GF-D8 (cell line): ENCODE data around the gene SPOCK1.

Experiments used
- DNase-seq: peaks from one replicate; lab custom pipeline; 2025; lab: John Stamatoyannopoulos, UW

The SPOCK1 gene

GRCh38 chr5:137361280-137361679, 137.8 kb downstream of the SPOCK1 start:
- no peak for DNase-seq

DNA sequence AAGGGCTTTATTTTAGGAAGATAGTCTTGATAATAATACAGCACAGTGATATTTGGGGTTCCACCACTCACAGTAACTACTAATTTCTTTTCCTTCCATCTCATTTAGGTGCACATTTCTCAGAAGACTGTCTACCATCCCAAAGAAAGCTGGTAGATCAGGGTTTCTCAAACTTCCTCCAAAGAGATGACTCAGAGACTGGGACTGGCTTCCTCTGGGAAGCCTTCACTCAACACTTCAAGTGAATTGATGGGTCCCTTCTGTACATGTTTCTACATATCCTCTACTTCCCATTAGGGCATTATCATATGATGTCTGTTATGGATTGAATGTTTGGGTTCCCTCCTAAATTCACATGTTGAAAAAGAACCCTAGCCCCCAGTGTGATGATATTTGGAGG, 138.5 kb downstream of the SPOCK1 start:
- DNase-seq: no peak

DNA sequence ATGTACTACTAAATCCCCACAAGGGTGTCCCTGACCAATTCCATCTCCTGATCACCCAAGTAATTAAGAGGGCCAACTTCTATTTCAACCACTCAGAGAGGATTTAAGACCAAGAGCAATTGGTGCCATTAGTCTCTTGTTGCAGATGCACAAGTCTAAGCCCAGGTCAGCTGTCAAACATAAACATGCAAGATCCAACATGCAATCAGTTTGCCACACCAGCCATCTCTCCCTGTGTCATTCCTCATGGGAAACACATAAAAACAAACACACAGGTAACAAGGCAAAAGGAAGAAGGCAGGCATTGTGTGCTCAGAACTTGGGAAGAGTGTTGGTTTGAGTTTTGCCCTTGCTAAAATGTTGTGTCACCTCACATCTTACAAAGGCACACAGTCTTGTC, 139.2 kb downstream of the SPOCK1 start:
- DNase-seq: no peak

- no peak for DNase-seq
These were observed 141.7 kb downstream of the SPOCK1 start for GRCh38 chr5:137357436-137357835.

DNA sequence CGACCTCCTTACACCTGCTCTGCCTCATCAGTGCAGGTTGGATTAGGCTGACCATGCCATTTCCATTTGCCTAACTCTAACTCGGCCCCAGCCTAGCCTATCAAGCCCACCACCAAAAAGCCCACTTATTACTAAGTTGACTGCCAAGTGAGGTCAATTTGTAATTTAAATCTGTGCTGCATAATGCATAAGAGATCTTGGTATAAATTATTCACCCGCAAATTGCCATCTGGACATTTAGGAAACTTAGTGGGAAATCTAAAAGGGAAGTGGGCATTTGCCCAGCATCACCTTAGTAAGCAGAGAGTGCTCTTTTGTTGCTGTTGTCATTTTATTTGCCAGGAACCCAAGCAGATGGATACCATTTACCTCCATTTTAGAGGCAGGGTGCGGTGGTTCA, 143.0 kb downstream of the SPOCK1 start:
- no peak for DNase-seq

DNA sequence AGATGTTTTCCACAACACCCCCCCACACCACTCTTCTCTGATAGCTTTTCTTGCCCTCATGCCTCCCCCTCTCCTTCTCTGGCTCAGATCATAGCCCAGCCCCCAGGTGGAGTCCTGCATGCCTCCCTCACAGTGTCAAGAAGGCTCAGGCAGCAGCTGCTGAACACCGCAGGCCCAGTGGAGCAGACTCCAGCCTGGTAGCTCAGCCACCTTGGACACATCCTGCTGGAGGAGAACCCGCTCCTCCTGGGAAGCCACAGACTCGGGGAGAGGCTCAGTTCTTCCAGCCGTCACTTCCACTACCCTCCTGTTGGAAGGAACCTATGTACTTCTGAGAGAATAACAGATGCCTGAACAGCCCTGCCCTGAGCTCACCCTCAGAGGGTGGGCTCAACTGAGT, 143.4 kb downstream of the SPOCK1 start:
- no peak for DNase-seq

DNA sequence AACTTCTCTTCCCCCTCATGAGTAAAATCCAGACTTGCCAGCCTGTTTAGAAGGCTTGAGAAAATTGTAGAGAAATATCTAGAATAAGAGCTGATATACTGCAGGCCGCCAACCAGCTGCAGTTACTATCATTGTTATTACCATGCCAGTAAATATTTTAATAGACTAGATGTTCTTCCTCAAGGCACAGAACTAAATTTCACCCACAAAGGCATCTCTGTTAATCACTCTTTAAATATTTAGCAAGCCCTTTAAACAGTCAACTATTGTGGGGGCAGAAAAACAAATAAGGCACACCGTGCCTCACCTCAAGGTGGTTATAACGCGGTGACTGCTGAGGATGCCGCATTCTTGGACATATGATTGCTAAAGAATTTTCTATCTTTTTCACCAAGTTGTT, 147.0 kb downstream of the SPOCK1 start:
- no peak for DNase-seq

DNA sequence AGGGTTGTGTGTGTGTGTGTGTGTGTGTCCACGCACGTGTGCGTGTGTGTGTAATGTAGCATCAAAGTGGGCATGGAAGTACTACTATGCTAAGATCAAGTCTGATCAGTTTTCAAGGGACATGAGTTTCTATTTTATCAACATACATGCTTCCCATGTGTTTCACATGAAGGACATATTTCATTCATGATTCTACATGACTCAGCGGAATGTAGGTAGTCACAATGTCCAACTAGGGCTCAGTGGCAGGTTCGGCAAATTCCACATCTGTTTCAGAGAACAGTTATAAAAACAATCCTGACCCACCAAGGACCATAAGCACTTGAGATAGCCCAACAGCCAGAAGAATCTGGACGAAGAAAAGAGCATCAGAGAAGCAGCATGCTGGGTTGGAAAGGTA, 148.3 kb downstream of the SPOCK1 start:
- DNase-seq: no peak

DNA sequence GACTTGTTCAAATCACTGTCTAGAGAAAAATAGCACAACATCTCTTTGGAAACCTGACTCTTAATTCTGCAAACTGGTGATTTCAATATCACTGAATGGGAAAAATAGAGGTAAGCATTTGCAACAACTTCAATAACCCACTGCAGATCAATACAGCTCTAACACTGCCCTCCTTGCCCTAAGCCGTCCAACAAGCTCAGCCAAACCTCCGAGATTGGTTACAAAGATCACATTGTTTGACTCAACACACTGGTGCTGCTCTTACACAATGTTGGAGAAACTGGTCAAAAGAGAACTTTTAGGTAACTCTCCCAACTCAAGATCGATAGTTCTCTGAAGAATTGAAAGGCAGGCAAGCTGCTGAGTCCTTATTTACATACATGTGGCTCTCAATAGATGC, 150.4 kb downstream of the SPOCK1 start:
- DNase-seq: no peak

DNA sequence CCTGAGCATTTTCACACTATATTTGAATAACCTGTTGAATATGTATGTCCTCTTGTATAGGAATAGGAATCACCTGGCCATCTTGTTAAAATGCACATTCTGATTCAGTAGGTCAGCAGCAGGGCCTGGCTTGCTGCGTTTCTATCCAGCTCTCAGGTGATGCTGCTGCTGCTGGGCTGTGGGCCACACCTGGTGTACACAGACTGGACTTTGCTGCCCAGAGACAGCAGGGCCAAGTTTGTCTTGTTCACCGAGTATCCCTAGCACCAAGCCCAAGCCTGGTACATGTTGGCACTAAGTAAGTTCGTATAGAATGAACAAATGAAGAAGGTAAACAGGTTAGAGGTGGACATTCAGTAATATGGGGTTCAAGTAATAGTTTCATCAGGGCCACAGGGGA, 151.3 kb downstream of the SPOCK1 start:
- no peak for DNase-seq

GRCh38 chr5:137346281-137346680, 152.8 kb downstream of the SPOCK1 start:
- no peak for DNase-seq

- no peak for DNase-seq
These were observed 153.7 kb downstream of the SPOCK1 start for GRCh38 chr5:137345396-137345795.

GRCh38 chr5:137344723-137345322, 154.3 kb downstream of the SPOCK1 start:
- DNase-seq: no peak

GRCh38 chr5:137344021-137344420, 155.1 kb downstream of the SPOCK1 start:
- no peak for DNase-seq

GRCh38 chr5:137342764-137343163, 156.4 kb downstream of the SPOCK1 start:
- no peak for DNase-seq

- no peak for DNase-seq
These were observed 157.3 kb downstream of the SPOCK1 start for GRCh38 chr5:137341831-137342230.

- DNase-seq: no peak
These were observed 158.2 kb downstream of the SPOCK1 start for GRCh38 chr5:137340881-137341280.

- DNase-seq: no peak
These were observed 162.5 kb downstream of the SPOCK1 start for GRCh38 chr5:137336565-137337120.

DNA sequence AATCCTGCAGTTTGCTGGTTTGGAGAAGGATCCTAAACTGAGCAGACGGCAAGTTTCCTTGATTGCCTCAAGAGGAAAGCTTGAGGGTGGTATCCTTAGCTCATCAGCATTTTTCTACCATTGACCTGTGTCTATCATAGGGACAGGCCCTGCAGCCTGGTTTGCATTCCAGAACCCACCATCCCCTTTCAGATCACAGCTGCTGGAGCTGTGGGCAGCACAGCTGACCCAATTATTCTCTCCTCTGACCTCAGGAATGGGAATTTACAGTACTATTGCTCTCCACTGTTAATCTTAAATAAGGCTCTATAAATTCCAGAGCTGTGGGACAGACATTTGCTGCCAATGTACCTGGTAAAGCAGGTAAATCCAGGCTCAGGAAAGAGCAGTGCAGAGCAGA, 163.0 kb downstream of the SPOCK1 start:
- DNase-seq: no peak

DNA sequence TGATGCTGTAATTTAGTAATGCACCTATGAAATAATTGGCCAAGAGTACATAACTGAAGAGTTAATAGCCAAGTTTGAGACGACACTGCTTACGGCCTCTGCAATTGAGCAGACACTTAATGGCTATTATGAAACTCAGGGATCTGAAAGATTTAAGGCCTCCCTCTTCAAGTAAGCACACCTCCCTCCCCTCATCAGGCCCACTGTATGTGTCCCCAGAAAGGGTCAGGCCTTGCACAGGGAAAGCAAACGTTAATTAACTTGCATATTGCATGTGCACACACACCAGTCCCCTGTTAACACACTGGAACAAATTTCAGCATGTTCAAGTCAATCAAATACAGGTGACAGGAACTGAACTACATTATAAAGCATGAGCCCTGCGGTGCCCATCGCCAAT, 163.6 kb downstream of the SPOCK1 start:
- no peak for DNase-seq

GRCh38 chr5:137333928-137334327, 165.2 kb downstream of the SPOCK1 start:
- DNase-seq: no peak

DNA sequence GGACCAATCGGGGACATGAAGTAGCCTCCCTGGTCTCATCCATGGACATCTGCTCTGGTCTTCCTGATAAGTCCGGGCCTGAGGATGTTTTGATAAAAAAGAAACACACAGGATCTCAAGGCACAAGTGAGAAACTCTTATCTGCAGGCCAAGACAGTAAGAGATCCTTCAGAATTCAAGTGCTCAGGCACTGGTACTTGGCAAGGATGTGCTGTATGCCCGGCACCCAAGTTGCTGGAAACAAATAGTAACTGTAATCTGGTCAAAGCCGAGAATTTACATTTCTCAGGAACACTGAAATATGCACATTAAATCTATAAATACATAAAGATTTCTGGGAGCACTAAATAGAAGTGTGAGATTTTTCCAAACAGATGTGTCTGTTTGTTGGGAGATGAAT, 165.7 kb downstream of the SPOCK1 start:
- DNase-seq: no peak

- DNase-seq: no peak
These were observed 166.8 kb downstream of the SPOCK1 start for GRCh38 chr5:137332296-137332695.

DNA sequence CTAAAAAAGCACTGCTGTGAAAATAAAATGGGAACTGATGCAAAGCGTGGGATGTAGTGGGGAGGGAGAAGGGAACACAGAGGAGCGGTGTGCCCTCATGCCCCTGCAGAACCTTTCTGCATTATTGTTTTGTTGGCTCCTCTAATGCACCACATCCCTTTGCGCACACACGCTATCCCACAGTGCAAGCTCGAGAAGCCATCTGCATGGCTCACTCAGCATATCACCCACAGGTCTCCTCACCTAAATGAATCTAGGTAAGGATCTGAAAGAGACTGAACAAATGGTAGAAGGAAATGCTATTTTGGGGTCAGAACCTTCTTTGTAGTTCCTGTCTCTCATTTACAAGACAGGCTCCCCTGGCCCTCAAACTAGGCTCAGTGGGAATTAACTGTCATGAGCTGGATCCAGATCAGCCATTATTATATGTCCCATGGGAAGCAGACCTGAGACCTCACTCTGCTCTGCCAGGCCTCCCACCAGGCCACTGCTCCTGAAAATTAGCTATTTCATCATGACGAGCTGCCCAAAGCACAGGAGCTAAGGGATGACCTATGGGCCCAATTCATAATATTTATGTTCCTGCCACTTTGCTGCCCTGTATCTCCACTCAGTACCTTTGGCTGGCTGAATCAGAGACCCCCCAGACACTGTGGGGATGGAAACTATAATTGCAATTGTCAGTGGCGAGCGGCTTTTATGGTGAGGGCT, 169.4 kb downstream of the SPOCK1 start:
- no peak for DNase-seq
